NCI-H2029 treated with DMSO at 0.1 percent for 48 hours (cell line): Measurements from ENCODE around the gene GTF3C6.
"Not testable (repeated sequence)": the region's sequence is repeated elsewhere in the genome, so short reads cannot be mapped to it uniquely, and the experiment has no call there.

Experiments
- DNase-seq: peaks from one replicate; lab custom pipeline; 2025; lab: John Stamatoyannopoulos, UW

GTF3C6 gene, protein sequence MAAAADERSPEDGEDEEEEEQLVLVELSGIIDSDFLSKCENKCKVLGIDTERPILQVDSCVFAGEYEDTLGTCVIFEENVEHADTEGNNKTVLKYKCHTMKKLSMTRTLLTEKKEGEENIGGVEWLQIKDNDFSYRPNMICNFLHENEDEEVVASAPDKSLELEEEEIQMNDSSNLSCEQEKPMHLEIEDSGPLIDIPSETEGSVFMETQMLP

DNA sequence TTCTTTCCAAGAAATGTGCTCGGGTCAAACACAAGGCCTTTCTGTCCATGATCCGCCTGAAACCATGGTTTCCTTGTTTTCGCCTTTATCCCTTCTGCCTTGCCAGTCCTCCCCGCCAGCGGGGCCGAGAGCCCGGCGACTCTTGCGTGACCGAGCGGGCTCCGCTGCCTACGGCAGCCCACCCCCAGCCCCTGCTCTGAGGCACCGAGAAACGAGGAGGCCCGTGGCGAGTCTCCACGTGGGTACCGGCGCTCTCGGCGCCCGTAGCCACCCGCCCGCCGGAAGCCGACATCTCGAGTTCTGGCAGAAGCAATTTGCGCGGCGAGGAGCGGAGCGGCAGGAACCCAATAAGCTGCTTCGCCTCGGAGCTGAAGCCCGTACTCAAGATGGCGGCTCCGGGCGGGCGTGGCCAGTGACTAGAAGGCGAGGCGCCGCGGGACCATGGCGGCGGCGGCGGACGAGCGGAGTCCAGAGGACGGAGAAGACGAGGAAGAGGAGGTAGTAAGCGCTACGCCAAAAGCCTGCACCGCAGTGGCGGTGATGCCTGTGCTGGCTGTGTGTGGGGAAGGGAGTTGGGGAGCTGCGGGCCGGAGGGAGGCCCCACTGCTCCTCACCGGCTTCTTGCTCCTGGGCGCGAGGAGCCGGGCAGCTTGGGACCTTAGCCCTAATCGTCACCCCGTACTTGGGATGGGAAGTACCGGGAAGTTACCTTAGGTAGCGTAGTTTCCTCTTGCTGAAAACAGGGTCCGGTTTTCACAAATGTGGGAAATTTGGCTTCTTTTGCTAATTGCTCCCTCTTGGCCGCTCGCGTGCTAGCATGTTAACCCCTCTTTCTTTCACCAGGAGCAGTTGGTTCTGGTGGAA lies at the start of gene GTF3C6:
Gene GTF3C6, plus strand, starts transcription at position 378 of the 864 bp plus-strand sequence. Its CDS starts 64 bp downstream, at position 442.
- peak; percentile 81 for DNase-seq

DNA sequence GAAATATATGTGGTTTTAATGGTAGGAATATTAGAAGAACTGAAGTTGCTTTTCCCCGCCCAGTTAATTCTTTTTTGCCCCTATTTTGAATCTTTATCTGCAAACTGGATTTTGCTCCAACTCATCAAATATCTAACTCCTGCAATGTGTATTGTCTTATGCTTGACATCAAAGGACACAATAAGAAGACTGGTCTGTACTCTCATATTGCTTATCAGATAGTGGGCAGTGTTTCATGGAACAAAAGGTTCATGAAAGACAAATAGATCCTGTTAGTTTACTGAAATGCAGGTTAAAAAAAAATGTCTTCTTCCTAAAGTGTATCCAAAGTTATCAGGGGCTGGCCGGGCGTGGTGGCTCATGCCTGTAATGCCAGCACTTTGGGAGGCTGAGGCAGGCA lies 27.7 kb upstream of the GTF3C6 start:
- no peak for DNase-seq

DNA sequence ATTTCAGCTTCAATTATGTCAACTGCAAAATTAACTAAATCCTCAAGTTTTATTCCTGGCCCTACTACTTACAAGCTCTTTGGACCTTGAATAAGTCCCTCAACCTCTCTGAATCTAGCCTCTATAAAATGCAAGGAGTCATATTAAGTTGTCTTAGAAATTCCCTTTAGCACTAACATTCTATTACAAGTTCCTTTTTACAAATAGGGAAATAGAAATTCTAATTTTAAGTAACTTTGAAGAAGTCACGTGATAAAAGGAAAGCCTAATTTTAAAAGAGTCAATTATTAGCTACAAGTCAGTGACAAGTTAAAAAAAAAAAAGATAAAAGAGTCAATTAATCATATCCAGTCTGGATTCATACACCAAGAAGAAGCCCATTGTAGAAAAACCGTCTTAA lies 24.6 kb upstream of the GTF3C6 start:
- no peak for DNase-seq

DNA sequence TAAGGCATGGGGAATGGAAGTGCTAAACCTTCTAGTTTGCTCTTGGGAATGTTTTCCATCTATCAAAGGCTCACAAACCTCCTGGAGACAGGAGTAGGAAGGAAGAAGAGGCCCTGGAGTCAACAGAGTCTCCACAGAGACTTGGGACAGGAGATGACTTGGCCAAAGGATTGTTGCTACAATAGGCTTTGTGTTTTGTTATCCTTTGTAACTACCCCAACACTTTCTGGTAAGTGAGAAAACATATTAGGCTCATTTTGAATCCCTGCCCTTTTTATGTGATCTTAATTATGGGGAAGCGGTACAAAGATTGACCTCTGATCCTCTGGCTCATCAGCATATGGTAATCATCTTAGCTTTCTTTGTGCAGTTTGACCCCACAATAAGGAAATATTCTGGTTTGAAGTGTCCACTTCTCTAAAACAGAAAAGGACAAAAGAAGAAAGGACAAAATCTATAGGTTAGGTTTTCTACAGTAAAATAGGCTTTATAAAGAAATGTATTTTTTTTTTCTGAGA lies 24.1 kb upstream of the GTF3C6 start:
- no peak for DNase-seq

DNA sequence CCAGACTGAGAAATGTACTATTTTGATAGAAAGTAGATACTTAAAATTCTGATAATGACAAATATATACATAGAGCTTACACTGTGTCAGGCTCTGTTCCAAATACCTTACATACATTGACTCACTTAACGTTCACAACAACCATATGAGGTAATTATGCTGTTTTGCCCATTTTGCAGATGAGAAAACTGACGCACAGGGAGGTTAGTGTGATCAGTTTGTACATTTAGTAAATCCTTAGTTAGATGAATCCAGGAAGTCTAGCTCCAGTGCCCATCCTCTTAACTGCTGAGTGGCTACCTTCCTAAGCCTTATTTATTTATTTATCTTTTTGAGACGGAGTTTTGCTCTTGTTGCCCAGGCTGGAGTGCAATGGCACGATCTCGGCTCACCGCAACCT lies 23.3 kb upstream of the GTF3C6 start:
- DNase-seq, result no peak

DNA sequence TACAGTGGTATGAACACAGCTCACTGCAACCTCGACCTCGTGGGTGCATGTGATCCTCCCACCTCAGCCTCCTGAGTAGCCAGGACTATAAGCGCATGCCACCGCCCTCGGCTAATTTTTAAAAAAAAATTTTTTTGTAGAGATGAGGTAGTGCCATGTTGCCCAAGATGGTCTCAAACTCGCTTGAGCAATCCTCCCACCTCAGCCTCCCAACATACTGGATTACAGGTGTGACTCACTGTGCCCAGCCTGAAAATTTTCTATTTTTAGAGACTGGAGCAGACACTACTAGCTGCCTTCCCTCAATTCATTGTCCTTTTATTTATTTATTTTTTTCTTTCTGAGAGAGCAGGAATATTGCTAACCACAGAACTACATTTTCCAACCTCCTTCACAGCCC lies 20.3 kb upstream of the GTF3C6 start:
- no peak for DNase-seq

DNA sequence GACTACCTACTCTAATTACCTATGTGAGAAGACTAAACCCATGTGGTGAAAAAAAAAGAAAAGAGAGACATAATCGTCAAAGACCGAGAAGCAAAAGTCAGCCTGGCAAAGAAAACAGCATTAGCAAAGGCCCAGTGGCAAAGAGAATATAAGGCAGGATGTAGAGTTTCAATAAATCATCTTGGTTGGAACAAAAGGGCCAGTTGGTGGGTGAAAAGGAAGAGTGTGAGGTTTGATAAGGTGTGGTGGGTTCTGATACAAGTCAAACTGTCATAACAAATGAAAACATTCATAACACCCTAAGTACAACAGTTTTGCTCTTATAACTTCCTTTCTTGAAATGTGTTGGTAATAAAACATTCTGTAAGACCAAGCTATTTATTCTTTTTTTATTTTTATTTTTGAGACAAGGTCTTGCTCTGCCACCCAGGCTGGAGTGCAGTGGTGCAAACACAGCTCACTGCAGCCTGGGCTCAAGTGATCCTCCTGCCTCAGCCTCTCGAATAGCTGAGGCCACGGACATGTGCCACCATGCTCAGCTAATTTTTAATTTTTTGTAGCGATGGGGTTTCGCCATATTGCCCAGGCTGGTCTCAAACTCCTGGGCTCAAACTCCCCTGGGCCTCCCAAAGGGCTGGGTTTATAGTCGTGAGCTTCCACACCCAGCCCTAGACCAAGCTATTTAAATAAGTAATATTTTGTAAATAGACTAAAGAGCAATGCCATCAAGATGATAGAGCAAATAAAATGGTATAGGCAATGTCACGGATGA lies 18.9 kb upstream of the GTF3C6 start:
- no peak for DNase-seq

DNA sequence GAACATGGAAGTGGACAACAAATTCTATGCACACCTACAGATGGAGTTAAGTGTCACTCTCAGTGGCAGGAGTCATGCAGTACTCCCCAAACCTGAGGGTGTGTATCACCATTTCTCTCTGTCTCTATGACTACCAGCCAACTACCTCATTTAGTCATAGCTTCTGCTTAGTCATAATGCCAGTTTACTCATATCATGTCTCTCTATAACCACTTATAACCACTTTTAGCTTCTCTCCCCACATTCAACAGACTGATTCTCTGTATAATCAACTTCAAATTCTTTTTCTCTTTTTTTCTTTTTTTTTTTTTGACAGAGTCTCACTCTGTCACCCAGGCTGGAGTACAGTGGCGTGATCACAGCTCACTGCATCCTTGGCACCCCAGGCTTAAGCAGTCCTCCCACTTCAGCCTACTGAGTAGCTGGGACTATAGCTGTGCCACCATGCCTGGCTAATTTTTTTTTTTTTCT lies 13.8 kb upstream of the GTF3C6 start:
- DNase-seq, result no peak

DNA sequence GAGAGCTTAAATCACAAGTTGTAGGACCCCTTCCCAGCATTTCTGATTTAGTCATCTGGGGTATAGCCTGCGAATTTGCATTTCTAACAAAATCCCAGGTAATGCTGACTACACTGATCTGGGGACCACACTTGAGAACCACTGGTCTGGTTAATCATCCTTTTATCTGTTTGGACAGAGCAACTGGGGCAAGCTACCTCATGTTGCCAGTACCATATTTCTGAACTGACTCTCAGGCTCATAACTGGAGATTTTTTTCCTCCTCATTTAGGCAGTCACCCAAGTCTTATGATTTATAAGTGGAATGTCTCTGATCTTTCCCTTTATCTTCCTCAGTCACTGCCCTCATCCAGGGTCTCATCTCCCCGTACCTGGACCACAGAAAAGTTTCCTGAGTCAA lies 12.0 kb upstream of the GTF3C6 start:
- no peak for DNase-seq

DNA sequence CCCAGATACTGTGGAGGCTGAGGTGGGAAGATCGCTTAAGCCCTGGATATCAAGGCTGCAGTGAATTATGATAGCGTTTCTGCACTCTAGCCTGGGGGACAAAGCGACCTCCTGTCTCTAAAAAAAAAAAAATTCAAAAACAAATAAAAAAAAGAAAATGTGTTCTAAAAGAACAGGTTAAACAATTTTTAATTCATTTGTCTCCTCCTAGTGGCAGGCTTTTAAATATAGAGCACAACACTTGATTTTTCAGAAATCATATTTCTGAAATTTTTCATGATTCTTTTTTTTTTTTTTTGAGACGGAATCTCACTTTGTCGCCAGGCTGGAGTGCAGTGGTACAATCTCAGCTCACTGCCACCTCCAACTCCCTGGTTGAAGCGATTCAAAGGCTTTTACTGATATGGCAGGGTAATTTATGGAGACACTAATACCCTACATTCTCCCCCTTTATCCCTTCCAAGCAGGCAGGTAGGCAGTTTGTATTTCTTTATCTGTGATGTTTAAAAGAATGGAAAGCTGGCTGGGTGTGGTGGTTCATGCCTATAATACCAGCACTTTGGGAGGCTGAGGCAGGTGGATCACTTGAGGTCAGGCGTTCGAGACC lies 8.7 kb upstream of the GTF3C6 start:
- DNase-seq, result no peak

DNA sequence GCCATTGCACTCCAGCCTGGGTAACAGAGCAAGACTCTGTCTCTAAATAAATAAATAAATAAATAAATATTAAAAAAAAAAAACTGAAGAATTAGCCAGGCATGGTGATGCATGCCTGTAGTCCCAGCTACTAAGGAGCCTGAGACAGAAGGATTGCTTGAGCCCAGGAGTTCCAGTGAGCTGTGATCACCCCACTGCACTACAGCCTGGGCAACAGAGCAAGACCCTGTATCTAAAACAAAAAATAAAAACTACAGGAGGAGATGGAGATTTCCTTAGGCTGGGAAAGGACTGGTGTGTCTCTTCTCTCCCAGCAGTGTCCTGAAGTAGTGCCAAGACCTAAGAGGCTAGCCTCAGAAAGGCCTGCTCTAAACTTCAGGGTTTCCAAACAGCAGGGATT lies 8.1 kb upstream of the GTF3C6 start:
- no peak for DNase-seq

DNA sequence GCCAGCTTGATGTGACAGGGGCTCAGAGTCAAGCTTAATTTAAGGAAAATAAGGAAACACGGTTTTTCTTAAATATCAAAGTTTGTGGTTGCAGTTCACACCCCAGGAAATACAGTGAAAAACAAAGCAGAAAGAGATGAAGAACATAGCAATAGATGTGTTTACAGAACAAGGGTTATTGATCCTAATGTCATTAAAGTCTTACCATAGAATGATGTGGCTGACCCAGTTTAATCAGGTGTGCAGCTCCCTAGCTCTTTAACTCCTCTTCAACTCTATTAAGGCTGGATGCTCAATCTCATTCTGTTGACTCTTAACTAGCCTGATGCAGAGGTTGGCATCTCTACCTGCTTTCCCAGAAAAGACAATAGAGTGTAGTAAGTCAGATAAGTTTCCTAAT lies 7.5 kb upstream of the GTF3C6 start:
- DNase-seq, result no peak

DNA sequence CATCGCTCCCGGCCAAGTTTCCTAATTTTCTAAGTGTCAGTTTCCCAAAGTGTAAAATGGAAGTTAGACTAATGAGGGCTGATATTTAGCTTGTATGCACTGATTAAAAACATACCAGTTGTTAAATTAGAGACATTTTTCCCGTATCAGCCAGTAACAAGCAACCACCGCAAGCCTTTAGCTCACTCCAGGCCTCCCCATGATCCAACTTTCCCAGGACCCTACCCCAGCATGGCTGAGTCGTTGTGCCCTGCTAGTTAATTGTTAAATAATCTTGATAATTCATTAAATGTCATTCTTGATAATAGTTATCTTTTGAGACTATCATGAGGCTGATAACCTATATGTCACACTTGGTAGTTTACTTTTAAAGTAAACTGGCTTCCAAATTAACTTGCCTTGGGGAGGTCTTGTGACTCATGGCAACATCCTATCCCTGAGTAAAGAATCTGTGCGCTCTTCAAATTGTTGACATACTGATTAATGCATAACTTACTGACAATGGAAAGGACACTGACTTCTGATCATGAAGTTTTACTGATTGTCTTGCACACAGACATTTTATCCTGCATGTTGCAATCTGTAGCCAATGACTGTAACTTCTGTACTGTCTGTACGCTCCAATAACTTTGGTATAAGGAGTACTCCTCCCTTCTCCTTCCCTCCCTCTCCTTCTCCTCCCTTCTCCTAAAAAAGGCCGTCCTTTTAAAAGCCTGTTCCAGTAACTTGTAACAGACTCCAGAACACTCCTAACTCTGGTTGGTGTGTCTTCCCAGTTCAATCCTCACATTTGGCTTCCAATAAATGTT lies 6.3 kb upstream of the GTF3C6 start:
- DNase-seq, result no peak

DNA sequence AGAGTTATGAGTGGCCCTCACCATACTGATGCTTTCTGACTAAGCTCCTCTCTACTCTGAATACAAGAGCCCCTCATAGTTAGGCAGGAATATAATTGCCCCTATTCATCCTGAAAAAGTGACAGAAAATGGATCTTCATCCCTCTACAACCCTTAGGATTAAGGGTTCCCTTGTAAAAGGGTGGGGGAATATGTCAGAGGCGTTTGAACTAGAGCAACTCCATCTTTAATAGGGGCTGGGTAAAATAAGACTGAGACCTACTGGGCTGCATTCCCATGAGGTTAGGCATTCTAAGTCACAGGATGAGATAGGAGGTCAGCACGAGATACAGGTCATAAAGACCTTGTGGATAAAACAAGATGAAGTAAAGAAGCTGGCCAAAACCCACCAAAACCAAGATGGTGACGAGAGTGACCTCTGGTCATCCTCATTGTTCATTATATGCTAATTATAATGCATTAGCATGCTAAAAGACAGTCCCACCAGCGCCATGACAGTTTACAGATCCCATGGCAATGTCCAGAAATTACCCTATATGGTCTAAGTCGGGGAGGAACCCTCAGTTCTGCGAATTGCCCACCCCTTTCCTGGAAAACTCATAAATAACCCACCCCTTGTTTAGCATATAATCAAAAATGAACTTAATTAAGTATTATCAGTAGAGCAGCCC lies 4.7 kb upstream of the GTF3C6 start:
- DNase-seq, result no peak

DNA sequence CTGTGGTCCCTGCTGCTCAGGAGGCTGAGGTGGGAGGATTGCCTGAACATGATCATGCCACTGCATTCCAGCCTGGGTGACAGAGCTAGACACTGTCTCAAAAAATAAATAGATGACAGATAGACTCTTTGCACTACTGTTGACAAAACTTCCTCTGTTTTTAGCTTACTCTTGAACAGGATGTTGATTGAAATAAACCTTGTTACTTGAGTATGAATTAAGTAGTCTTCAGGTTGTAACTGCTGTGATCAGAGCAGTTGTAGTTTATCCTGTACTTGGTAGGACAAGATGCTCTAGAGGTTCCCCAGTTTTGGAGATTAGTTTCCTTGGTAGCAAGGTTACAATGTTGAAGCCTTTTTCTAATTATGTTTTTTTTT lies 1.5 kb downstream of the GTF3C6 start:
- no peak for DNase-seq

DNA sequence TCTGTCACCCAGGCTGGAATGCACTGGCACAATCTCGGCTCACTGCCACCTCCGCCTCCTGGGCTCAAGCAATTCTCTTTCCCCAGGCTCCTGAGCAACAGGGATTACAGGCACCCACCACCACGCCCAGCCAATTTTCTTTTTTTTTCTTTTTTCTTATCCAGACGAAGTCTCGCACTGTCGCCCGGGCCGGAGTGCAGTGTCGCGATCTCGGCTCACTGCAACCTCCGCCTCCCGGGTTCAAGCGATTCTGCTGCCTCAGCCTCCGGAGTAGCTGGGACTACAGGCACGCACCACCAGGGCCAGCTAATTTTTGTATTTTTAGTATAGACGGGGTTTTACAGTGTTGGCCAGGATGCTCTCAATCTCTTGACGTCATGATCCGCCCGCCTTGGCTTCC lies 4.1 kb downstream of the GTF3C6 start:
- not testable (repeated sequence) for DNase-seq

DNA sequence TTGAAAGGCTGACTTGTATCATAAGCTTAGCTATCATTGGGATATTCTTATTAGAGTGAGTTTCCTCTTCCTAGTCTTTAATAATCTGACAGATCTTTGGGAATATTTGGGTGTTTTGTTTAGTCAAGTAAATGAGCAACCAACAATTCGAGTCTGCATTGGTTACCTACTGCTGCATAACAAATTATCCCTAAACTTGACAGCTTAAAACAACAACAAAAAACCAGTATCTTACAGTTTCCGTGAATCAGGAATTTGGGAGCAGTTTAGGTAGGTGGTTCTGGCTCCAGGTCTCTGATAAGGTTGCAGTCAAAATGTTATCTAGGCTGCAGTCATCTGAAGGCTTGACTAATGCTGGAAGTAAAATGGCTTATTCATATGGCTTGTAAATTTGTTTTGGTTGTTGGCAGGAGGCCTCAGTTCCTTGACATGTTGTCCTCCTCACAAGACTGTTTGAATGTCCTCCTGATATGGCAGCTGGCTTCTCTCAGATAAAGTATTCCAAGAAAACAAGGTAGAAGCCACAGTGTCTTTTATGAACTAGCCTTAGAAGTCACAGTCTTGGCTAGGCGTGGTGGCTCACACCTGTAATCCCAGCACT lies 7.2 kb downstream of the GTF3C6 start:
- DNase-seq, result no peak

DNA sequence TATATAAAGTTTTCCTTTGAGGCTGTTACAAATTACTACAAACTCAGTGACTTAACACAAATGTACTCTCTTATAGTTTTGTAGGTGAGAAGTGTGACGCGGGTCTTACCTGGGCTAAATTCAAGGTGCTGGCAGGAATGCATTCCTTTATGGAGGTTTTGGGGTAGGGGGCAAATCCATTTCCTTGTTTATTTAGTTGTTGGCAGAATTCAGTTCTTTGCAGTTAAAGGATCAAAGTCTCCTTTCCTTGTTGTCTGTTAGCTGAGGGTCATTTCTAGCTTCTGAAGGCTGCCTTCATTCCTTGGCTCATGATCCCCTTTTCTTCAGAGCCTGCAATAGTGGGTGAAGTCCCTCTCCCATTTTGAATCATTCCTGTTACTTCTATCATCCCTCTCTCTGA lies 10.2 kb downstream of the GTF3C6 start:
- DNase-seq, result not testable (repeated sequence)

DNA sequence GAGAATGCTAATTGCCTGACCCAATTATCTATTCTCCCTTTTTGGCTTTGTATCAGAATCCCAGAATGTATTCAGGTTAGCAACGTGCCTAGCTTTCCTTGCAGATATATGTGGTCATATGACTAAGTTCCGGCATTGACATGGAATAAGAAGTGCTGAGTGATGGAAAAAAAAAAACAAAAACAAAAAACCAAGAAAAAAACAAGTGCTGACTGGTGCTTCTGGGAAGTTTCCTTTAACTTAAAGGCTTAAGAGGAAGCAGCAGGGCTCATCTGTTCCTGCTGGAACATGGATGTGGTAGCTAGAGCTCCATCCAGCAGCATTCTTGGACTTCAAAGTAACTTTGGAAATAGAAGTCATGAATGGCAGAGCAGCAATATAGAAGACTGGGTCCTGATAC lies 13.0 kb downstream of the GTF3C6 start:
- no peak for DNase-seq

DNA sequence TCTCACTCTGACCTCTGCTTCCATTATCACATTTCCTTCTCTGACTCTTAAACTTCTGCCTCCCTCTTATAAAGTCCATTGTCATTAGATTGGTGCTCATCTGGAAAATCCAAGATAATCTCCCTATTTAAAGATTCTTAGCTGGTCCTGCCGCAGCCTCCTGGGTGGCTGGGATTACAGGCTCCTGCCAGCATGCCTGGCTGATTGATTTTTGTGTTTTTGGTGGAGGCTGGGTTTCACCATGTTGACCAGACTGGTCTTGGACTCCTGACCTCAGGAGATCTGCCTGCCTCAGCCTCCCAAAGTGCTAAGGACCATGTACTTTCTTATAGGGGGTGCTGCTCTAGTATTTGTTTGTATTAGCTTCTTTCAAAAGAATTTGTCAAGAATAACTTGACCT lies 18.1 kb downstream of the GTF3C6 start:
- DNase-seq, result no peak
